Nephron progenitor cell (in vitro differentiated cells): ENCODE results near the gene GNPDA1.

Experiments used
- DNase-seq: peaks from one replicate; pipeline ENCODE4 v3.0.0; 2021
- H3K27ac Mint-ChIP-seq: 2 replicates; pipeline ENCODE4 v1.8.0; 2021; ENCODE audit warnings: mild to moderate bottlenecking, moderate library complexity, mixed read lengths
- H3K27me3 Mint-ChIP-seq: 2 replicates; pipeline ENCODE4 v1.8.0; 2021; ENCODE audit warnings: mild to moderate bottlenecking, low read depth, mixed read lengths; ENCODE audit not compliant: poor library complexity
- H3K36me3 Mint-ChIP-seq: 2 replicates; pipeline ENCODE4 v1.8.0; 2021; ENCODE audit warnings: low read depth, mixed read lengths
- H3K4me1 Mint-ChIP-seq: 2 replicates; pipeline ENCODE4 v1.8.0; 2021; ENCODE audit warnings: mixed read lengths
- H3K4me3 Mint-ChIP-seq: 2 replicates; pipeline ENCODE4 v1.8.0; 2021; ENCODE audit warnings: mild to moderate bottlenecking, moderate library complexity, mixed read lengths
- H3K9me3 Mint-ChIP-seq: 2 replicates; pipeline ENCODE4 v1.8.0; 2021; ENCODE audit warnings: mild to moderate bottlenecking, moderate library complexity, mixed read lengths
- CTCF ChIP-seq: fragments of 200-600 bp; sonication (generic); IDR thresholded peaks from 2 replicates; pipeline ENCODE4 v1.5.0; 2021; ENCODE audit warnings: antibody characterized with exemption

The GNPDA1 gene

DNA sequence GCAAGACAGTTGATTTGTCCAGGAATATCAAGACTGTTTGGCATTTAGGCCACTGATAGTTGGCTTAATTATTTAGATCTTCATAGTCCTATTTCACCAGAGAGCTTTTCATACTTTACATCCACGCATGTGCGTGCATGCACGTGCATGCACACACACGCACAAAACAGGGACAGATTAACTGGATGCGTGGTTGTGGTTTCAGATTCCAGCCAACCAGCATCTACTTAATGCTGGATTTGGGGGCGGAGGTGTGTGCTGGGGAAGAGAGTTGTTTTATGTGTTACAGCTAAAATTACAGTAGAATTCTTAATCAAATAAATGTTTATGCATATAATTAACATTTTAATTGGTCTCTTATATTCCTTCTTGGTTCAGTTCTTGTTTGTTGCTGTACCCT, 36.7 kb downstream of the GNPDA1 start:
- Mint-ChIP-seq H3K36me3 (peaks cover 67% of the 10 kb centered on the region), H3K27me3 (no peaks in the 10 kb centered on the region), H3K27ac (no peak overlapping the region), H3K4me1 (no peaks in the 10 kb centered on the region), H3K4me3 (no peak overlapping the region), H3K9me3 (no peaks in the 10 kb centered on the region)
- no peak for DNase-seq
- no peak for TF ChIP-seq CTCF

DNA sequence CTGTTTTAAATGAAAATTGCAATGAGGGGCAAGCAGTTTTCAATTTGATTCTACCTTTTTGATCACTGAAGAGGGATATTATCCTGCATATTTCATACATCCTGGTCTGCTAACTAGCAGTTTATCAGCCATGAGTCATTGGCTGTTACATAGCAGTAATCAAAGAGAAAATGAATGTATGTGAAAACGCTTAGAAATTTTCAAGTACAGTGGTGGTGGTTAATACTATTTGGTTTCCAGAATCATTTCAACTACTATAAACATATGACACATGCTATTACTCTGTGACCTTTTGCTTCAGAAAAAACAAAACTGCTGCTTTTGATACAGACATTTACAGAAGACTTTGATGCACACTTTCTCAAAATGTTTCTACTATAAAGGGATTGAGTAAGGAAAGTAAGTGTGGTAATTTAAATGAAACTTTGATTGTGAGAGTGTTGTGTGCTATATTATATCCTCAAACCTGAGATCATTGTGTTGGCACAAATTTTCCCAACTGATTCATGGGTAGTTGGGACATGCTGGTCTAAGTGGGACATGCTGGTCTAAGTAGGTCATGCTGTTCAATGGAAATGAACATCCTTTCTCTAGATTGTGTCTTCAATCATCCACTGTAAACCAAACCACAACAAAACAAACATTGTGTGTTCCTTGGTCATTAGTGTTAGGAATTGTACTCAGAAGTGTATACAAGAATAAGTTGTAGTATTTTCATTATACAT, 38.8 kb downstream of the GNPDA1 start:
- Mint-ChIP-seq H3K4me1 (peaks cover 16% of the 10 kb centered on the region), H3K36me3 (peaks cover 53% of the 10 kb centered on the region), H3K27ac (no peak overlapping the region), H3K9me3 (no peaks in the 10 kb centered on the region), H3K27me3 (peaks cover 2% of the 10 kb centered on the region), H3K4me3 (no peak overlapping the region)
- no peak for DNase-seq
- TF ChIP-seq CTCF = no peak

DNA sequence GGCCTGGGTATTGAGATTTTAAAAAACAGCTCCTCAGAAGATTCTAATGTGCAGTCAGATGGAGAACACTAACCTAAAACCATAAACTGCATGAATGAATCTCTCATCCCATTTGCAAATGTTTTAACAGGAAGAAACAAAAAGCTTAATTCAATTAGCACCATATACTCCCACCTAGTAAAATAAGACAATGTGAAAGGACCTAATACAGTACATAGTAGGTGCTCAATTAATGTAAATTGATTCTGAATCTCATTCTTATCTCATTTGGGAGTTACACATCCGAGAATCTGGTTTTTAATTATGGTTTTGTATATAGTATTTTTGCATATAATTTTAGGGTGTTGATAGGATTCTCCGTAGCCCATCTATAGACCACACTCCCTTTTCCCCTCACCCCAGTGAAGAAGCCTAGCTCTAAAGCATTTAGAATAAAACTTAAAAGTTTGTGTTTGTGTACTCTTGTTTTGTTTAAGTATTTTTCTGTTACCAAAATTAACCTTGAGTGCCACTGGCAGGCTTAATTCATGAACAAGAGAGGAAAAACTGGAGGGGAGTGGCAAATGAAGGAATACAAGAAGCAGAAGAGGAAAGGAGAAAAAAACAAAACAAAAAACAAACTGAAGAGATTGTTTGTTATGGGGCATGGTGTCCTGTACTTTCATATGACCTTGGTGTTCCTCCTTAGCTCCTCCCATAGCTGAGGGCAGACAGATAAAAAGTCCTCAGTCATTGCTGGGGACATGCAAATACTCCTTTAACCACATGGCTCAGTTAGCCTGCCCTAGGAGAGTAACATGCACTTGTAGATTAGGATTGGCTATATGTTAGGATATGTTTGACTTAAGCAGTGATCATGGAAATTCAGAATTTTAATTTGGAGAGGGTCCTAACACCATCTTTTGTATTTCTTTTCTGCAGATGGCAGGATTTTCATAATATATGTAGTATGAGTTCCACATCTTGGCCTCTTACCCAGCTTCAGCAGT, 42.8 kb downstream of the GNPDA1 start:
- Mint-ChIP-seq H3K4me3 (peak overlapping the region; percentile 94), H3K27ac (no peak overlapping the region), H3K36me3 (peaks cover 27% of the 10 kb centered on the region), H3K9me3 (no peaks in the 10 kb centered on the region), H3K27me3 (peaks cover 2% of the 10 kb centered on the region), H3K4me1 (peaks cover 37% of the 10 kb centered on the region)
- TF ChIP-seq CTCF = no peak
- DNase-seq = no peak

DNA sequence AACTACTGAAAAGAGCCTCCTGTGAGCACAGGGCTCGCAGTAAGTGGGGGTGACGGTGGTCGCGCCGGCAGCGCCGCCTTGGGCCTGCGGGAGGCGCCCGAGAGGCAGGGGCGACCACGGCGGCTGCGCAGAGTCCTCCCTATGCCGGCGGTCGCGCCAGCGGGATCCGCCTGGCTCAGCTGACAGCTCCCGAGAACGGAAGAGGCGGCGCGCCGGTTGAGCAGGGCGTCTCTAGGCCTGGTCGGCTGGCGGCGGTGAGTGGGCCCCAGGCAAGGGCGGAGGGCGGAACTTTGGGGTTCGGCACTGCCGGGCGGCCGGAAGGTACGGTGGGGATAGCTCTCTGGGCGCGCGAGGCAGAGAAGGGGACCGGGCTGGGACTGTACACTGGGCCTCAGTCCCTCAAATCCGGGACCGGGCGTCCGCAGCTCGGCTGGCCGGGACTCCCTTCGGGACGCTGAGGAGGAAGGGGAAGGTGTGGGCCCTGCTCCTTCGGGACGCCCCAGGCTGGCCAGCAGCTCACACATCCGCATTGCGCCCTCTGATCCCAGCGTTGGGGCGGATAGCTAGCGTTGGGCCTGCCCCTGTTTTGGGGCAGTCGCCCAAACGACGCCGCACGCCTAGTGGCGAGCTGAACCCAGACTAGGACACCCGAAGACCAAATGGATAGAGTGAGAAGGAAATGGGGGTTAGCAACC, 43.8 kb downstream of the GNPDA1 start, which contains the start of gene RNF14:
Gene RNF14 (plus strand): TSS at position 192 of the 695 bp plus-strand sequence. CDS start 4,484 bp downstream, outside the sequence.
- no peaks in the 10 kb centered on the region for H3K9me3 Mint-ChIP-seq
- H3K4me1 Mint-ChIP-seq = peaks cover 44% of the 10 kb centered on the region
- peak; percentile 99 for TF ChIP-seq CTCF
- H3K36me3 Mint-ChIP-seq = peaks cover 16% of the 10 kb centered on the region
- H3K27ac Mint-ChIP-seq = peak within 1 kb of the TSS; percentile 83
- H3K4me3 Mint-ChIP-seq = peak within 1 kb of the TSS; percentile 94
- DNase-seq = peak; percentile 94
- peaks cover 2% of the 10 kb centered on the region for H3K27me3 Mint-ChIP-seq

DNA sequence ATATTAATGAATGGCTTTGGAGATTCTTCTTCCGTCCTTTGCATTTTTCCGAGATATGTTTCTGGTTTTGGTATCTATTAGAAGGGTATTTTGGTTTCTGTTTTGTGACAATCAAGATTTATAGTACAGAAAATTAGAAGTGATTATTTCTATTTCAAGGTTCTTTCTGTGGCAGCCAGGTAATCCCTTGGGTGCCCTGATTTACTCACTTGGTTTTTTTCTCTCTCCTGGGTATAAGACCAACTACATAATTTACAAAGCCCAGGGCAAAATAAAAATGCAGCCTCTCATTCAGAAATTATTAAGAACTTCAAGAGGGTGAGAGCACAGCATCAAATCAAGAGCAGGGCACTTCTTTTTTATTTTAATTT, 45.9 kb downstream of the GNPDA1 start:
- H3K27me3 Mint-ChIP-seq = peaks cover 2% of the 10 kb centered on the region
- no peak overlapping the region for H3K4me3 Mint-ChIP-seq
- peaks cover 63% of the 10 kb centered on the region for H3K4me1 Mint-ChIP-seq
- no peaks in the 10 kb centered on the region for H3K9me3 Mint-ChIP-seq
- H3K27ac Mint-ChIP-seq = no peak overlapping the region
- TF ChIP-seq CTCF = no peak
- H3K36me3 Mint-ChIP-seq = peaks cover under 1% of the 10 kb centered on the region
- DNase-seq = no peak
